ENCODE measurements around the gene PRR35.

Gene PRR35

DNA sequence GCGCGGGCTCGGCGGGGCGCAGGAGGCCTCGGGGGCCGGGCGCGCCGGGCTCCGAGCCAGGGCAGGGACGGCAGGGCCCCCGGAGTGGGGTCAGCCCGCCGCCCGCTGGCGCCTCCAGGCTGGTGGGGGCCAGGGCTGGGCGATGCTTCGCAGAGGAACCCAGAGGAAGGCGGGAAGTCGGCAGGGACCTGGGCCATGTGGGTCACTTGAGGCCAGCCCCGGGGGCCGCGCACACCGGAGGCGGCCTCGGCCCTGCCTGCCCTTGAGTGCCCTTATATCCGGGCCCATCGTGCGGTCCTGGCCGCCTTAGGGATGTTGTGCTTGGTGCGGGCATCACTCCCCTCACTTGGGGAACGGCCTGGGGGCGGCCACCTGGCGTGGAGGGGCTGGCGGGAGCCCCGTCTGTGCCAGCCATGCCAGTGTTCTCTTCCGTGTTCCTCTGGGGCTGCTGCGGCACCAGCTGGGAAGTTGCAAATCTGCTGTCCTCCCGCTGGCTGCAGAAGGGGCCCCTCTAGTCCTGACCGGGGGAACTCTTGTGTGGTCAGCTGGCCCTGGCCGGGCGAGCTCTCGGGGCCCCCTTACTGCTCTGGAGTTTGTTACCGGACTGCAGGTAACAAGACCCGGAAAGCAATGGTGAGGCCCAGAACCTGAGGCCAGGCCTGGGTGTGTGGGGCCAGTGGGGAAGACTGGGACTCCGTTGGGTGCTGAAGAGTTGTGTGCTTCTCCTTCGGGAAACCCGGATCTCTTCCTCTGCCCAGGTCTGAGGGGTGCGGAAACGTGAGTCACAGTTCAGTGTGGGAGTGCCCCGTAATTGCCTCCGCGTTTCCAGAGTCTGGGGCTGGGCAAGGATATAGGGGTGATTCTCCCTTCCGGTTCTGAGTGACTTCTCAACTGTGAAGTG lies 31.8 kb upstream of the PRR35 start:
- DNase-seq, result peak; percentile 30 to 44

DNA sequence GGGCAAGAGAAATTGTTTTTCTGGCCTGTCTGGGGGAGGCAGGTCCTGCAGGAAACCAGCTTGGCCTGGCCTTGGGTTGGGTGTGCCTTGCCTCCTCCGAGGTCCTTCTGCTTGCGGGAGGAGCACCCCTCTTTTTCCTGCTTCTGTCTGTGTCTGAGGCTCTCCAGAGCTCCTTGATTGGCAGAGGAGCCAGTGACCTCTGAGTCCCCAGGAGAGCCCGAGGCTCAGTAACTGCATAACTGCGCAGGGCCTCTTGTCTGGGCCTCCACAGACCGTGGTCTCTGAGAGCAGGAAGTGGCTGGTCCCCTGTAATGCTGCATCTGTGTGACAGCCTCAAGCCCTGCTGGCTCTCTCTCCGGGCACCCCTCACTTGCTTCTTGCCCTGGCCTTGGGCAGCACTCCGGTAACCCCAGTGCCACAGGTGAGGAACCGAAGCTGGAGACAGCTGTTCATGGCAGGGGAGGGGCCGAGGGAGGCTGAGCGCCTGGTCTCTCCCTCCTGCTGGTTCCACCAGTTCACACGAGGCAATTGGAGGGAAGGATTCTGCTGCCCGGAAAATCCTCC lies 31.1 kb upstream of the PRR35 start:
- peak; percentile 20 to 43 for DNase-seq

DNA sequence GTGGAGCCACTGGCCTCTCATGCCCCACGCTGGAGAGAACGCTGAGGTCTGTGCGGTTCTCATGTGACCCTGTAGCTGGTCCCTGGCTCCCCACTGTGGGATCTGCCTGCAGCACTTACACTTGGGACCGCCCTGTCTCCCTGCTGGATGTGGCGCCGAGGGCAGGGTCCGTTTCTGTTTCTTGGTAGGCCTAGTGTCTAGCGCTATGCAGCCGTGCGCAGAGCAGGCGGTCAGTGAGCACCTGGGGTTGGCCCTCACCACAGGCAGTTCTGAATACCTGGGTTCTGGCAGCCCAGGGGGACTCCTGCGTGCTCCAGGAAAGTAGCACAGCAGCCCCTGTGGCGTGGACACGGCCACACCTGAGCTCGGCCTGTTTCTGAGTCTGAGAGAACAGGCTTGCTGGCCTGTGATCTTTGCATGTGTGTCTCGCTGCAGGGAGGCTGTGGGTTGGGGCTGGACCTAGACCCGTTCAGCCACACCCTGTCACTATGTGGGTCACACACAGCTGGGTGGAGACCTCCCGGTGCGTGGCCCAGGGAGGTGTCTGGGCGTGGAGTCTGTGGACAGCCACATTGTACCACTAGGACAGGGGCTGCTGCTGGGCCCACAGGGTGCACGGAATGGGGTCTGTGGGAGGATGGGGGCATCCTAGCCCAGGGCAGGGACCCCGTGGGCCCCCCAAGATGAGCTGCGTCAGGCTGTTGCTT lies 29.9 kb upstream of the PRR35 start:
- DNase-seq, result no peak

DNA sequence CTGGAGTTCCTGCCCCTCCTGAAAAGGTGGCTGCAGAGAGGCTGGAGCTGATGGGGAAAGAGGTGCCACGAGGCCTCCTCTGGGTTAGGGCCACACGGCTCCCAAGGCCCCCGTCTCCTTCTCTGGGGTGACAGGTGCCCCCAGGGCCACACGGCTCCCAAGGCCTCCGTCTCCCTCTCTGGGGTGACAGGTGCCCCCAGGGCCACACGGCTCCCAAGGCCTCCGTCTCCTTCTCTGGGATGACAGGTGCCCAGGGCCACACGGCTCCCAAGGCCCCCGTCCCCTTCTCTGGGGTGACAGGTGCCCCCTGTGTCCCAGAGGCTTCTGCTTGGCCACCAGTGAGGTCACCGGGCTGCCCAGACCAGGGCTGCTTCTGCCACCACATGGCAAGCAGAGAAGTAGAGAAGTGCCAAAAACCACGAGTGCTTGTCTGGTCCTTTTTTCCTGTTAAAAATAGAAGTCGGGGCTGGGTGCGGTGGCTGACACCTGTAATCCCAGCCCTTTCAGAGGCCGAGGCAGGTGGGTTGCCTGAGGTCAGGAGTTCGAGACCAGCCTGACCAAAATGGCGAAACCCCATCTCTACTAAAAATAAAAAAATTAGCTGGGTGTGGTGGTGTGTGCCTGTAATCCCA lies 28.6 kb upstream of the PRR35 start:
- no peak for DNase-seq

DNA sequence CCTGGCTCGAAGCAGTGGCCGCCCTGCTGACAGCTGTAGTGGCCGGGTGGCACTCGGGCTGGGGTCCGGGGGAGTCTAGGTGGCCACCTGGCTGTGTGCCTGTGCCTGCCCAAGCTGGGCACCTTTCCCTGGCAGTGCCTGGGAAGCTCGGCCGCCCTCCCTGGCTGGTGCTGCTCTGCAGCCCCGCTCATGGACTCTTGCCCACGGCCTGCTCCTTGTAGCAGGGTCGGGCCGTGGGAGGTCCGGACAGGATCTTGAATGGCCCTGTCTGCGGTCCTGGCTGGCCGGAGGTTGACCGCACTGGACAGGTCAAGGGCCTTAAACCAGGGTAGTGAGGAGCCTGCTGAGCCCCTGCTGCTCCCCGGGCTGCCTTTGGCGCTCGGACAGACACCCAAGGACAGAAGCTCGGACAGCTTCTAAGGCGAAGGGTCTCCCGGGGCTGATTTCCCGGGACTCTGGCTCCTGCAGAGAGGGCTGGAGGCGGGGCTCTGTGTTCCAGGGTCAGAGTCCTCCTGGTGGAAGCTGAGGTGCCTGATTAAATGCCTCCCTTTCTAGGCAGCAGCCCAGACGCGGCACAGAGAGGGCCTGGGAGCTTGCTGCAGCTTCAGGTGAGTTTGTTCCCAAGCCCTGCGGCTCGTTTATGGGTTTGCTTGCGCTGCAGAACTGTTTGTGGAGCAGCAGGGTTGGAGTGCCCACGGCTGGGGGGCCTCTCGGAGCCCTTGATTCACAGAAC lies 26.6 kb upstream of the PRR35 start:
- no peak for DNase-seq

DNA sequence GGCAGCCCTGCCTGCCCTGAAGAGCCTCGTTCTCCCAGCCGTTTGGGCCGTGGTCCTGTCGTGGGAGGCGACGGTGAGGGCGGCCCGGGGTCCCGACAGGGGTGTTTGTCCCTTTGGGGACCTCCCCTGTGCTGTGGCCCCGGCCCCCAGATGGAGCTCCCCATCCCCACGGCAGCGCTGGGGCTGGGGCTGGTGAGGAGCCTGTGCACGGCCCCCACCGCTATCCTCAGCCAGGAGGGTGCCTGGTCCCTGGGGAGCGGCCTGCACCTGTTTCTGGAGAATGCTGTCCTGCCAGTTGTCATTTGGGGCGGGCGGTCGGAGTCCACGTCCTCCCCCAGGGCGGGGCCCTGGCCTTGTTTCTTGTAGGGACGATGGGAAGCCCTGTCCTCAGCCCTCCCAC lies 26.1 kb upstream of the PRR35 start:
- DNase-seq, result no peak

DNA sequence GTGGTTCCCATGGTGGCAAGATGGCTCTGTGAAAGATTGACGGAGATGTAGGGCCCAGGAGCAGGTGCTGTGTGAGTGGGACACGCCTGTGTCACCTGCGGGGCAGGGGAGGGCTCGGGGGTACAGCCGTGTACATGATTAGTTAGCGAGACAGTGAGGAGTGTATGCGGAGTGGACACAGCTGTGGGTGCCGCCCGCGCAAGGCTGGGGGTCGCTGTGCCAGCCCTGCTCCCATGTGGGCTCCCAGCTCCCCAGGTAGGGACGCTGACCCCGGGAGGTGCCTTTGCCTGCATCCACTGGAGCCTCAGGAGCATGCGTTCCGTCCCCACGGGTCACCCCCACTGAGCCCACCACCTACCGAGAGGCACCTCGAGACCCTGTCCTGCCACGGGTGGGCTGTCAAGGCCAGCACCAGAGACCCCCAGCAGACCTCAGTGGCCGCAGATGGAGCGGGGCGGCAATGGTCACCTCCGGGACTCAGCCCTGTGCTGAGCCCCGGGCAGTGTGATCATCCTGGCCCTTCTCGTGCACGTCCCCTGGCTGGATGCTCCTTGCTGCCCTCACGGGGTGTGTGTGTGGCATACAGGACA lies 25.2 kb upstream of the PRR35 start:
- DNase-seq, result no peak

DNA sequence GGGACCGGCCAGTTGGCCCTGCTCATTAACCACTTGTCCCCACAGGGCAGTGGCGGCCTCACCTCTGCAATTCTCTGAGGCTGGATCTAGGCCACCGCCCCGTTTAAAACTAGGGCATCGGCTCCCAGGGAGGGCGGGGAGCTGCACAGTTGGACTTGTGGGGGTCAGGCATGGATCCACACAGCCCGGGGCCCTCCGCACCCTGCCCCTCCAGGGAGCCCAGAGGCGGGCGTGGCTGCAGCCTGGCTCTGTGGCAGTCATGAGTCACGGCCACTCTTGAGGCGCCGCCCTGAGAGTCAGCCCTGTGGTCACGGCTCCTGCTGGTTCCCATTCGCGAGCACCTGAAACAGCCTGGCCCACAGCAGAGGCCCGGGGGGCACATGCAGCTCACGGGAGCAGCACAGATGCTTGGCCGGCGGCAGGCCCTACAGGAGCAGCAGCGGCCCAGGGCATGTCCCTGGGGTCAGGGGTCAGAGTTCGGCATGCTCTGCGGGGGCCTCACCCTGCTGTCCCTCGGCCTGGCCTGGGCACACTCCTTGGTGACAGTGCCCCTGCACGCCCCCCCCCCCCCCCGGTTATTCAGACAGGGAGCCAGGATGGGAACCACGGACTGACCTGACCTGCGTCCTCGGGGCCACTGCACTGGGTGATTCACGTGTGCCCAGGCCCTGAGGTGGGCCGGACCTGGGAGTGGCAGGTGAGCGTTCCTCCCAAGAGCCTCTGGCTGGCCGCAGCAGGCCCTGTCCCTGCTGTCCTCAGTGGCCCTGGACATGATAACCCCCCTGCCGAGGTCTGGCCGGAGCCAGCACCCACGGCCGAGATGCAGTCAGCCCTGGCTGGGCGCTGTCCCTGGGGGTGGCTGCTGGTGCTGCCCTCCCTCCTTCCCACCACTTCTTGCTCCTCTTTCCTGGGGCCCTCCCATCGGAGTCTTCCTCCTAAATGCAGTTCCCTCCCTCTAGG lies 24.5 kb upstream of the PRR35 start:
- peak in 1 of 2 donors; percentile 17 for DNase-seq

DNA sequence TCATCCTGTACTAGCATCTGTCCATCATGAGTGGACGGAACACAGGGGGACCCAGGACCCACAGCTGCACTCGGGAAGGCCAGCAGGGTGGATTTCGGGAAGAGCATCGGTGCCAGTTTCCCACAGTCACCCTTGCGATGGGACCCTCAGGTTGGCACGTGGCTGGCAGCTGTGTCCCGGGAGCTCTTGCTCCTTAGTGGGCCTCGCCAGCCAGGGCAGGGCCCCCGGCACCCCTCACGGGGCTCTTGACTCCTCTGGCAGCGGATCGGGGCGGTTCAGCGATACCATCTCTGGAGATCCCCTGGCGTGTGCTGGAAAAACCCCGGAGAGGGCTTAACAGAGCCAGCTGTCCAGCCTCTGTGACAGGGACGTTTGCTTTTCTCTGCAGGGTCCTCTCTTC lies 23.4 kb upstream of the PRR35 start:
- DNase-seq, result no peak

DNA sequence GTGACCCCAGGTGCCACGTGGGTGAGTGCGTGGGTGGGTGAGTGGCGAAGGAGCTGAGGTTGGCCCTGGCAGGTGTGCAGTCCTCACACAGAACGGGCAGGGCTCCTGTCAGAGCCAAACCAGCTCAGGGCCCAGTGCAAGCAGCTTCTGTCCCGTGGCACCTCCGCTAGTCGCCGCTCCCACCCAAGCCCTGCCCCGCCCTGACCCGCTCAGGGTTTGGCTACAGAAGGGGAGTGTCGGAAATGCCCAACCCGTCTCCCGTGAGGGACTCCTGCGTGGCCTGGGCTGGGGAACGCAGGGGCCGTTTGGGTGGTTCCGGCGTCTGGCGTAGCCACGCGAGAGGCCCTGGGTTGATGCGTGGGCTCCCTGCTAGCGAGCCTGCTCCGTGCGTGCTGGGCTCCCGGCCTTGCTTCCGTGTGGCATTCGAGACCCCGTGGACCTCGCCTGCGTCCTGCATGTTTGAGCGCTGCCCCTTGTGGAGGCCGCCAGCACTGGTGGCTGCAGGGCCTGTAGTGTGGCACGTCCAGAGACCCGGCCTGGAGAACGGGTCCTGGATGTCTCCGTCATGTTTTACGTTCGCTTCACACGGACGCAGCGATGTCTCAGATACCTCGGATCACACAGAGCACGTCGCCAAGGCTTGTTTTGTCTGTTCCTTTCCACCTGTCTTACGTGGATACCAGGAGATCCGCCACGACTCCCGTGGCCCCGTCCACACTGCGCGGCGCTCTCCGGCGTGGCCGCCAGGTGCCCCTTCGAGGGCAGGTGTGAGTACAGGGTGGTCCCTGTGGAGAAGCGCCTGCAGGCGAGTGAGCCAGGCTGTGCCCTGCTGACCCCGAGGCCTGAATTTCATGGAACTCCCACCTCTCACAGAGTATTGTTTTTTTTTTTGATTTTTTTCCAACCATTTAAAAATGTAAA lies 22.5 kb upstream of the PRR35 start:
- no peak for DNase-seq

DNA sequence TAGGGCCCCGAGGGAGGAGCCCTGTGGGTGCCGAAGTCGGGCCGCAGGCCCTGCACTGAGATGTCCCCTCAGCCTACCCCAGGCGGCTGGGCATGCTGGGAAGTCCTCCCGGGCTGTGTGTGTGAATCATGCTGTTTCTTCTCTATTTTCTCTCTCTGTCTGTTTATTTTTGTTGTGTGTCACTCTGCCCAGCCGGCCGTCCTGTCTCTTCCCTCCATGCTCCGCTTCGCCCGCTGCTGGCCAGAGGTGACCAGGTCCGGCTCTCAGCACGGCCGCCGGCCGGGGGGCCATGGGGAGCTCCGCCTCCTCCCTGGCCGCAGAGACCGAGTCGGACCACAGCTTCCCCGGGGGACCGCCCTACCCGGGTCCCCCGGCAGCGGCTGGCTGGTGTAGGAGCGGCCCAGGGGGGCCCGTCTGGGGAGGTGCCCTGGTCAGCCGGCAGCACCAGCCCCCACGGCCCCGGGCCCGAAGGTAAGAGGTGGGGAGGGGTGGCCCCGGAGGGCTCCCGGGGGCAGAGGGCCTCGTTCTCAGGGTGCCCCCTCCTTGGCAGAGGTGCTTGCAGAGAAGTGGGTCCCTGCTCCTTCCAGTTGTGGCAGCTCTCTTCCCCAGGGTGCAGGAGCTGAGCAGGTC lies 20.2 kb upstream of the PRR35 start:
- DNase-seq, result no peak

DNA sequence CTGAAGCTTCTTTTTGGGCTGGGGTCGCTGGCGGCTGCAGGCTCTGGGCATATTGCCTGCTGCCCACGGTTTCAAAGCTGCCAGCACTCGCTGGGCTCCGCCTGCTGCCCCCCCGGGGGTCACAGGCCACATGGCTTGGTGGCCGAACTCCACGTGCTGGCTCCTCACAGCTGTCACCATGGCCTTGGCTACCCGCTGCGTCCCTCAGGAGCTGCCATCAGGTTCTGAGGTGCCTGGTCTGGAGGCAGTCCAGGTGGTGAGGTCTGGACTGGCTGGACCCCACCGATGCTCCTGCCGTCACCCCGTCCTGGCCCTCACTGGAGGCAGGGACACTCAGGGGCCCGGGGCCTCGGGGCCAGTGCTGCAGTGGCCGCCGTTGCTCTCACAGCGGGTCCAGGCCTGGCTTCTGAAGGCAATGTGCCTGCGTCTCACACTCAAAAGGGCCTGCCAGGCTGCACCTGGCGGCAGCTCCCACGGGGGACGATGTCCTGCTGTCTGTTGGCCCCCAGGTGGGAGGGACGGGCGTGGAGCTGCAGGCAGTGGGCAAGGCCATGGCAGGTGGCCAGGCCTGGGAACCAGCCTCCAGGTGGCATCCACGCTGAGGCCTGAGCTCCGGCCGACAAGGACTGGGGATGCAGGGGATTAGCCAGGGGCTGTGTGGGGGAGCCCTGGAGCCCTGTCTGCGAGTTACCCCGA lies 19.4 kb upstream of the PRR35 start:
- DNase-seq, result no peak

DNA sequence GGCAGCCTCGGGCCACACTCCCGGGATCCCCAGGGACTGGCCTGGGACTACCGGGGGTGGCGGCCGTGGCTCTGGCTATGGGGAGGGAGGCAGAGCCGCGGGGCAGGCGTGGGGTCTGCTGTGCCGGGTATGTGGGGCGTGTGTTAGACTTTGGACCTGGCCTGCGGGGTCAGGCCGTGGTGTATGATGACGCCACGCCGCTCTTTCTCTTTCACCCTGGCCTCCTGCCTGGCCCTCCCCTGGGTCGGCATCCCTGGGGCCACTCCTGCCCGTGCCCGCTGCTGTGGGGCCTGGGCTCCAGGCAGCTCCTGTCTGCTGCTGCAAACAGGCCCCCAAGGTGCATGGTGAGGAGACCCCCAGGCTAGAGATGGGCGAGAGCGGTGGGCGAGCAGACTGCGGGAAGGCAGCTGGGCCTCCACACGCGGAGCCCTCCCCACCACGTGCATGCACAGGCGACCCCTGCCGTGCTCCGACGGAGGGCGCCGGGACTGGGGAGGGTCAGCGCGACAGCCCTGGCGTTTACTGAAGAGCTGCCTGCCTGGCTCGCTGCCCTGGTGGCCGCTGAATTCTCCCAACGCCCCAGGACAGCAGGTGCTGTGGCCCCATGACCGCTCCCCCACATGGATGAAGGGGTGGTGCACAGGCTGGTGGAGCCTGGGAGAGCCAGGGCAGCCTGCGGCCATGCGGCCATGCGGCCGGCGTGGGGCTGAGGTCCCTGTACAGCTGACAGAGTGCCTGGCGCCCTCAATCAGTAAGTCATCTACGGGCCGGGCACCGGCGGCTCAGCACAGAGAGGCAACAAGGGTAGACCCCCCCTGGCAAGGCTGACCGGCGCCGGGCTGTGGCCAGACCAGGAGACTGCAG lies 16.7 kb upstream of the PRR35 start:
- DNase-seq, result no peak

DNA sequence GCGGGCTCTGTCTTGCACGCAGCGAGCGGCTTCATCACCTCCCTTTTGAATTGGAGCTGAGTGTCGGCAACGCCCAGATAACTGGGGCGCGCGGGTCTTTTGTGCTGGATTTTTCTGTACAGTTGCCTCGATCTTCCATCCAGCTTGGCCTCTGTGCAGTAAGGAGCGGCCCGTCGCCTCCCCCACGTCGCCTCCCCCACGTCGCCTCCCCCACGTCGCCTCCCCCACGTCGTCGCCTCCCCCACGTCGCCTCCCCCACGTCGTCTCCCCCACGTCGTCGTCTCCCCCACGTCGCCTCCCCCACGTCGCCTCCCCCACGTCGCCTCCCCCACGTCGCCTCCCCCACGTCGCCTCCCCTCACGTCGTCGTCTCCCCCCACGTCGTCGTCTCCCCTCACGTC lies 15.7 kb upstream of the PRR35 start:
- DNase-seq, result no peak

DNA sequence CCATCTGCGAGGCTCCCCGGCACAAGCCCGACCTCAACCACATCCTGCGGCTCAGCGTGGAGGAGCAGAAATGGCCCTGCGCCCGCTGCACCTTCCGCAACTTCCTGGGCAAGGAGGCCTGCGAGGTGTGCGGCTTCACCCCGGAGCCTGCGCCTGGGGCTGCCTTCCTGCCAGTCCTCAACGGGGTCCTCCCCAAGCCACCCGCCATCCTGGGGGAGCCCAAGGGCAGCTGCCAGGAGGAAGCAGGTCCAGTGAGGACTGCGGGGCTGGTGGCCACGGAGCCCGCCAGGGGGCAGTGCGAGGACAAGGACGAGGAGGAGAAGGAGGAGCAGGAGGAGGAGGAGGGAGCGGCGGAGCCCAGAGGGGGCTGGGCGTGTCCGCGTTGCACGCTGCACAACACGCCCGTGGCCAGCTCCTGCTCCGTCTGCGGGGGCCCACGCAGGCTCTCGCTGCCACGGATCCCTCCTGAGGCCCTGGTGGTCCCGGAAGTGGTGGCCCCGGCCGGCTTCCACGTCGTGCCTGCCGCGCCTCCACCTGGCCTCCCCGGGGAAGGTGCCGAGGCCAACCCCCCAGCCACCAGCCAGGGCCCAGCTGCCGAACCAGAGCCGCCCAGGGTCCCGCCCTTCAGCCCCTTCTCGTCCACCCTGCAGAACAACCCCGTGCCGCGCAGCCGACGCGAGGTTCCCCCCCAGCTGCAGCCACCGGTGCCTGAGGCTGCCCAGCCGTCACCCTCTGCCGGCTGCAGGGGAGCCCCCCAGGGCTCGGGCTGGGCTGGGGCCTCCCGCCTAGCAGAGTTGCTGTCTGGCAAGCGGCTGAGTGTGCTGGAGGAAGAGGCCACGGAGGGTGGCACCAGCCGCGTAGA lies 13.1 kb upstream of the PRR35 start:
- DNase-seq, result peak; percentile 54 to 62

DNA sequence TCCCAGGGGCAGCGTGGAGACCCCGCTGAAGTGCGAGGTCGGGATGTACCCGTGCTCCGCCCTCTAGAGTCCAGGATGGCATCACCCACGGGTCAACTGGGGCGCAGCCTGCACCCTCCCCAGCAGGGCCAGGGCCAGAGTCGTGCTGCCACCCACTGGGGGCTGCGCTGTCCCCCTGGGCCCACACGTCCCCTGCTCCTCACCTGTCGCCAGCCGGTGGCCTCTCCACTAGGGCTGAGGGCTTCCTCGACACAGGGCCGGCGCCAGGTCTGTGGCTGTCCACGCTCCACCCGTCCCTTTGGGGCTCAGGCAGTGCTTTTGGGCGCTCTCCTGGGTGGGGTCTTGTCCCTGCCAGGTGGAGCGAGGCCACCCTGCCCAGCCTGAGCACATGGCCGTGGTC lies 11.6 kb upstream of the PRR35 start:
- no peak for DNase-seq
